Measurements from ENCODE around the gene C1orf105. TPM values are rescaled to one million over a fixed set of nuclear protein-coding genes. Genes with fewer than 3 reads are reported as not detected.
A peak's percentile ranks its signal among the peaks of the same experiment; 100 is the strongest.
"Not testable (repeated sequence)": the region's sequence is repeated elsewhere in the genome, so short reads cannot be mapped to it uniquely, and the experiment has no call there.

The C1orf105 gene
- polyA plus RNA-seq, 1 donor: 111 TPM

DNA sequence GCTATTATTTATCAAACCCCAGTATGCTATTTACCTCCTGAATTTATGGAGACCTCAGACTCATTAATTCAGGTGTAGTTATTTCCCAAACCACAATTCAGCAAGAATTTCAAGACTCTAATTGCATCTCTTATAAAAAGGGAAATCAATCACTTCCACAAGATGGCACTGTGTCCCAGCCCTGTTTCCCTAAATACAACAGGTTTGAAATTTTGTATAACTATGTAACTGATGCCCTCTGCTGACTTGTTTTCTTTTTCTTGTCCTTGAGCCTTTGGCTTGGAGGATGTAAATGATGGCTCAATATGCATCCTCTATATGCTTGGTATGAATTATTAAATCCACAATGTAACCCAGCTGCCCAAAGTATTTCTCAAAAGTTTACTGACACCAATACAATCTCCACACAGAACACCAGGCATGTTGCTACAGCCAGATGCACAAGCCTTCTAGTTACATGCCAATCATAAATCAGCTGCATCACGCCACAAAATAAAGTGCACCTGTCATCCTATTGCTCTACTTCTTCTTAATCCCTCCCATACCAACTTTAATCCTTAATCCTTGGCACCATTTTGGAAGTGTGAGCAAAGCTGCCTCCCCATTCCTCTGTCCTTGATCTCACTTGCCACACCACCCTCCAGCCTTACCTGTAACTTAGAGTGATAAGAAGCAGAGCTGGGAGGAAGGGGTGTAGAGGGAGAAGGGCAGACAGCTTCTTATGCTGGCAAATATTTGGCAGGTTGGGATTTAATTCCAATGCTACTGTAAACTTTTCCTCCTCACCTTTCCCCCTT, 9.0 kb downstream of the C1orf105 start:
- peak; percentile 74 for DNase-seq

DNA sequence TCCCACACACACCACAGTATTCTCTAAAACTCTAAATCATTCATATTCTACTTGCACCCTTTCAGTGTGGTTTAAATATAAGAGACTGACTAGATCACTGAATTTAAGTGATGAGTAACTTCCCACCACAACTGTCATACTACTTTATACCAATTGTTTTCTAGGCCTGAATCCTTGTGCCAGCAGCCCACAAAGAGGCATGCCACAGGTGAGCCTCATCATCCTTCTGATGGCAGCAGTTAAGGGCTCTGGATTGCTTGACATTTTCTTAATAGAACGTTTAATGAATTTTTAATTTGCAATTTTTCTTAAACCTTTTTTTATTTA, 9.6 kb downstream of the C1orf105 start:
- no peak for DNase-seq

DNA sequence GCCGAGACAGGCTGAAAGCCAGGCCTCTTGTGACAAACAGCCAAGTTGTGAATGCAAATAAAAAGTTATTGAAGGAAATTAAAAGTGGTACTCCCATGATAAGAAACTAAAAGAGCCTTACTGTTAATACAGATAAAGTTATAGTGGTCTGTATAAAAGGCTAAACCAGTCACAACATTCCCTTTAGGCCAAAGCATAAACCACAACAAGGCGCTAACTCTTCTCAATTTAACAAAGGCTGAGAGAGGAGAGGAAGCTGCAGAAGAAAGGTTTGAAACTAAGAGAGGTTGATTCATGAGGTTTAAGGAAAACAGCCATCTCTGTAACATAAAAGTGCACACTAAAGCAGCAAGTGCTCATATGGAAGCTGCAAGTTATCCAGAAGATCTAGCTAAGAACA, 10.7 kb downstream of the C1orf105 start:
- no peak for DNase-seq

DNA sequence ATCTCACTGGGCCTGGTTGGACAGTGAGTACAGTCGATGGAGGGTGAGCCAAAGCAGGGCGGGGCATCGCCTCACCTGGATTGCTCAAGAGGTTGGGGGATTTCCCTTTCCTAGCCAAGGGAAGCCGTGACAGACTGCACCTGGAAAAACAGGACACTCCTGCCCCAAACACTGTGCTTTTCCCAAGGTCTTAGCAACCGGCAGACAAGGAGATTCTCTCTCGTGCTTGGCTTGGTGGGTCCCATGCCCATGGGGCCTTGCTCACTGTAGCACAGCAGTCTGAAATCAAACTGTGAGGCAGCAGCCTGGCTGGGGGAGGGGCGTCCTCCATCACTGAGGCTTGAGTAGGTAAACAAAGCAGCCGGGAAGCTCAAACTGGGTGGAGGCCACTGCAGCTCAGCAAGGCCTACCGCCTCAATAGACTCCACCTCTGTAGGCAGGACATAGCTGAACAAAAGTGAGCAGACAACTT, 11.3 kb downstream of the C1orf105 start:
- no peak for DNase-seq

DNA sequence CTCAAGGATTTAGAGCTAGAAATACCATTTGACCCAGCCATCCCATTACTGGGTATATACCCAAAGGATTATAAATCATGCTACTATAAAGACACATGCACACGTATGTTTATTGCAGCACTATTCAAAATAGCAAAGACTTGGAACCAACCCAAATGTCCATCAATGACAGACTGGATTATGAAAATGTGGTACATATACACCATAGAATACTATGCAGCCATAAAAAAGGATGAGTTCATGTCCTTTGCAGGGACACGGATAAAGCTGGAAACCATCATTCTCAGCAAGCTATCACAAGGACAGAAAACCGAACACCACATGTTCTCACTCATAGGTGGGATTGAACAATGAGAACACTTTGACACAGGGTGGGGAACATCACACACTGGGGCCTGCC, 16.7 kb downstream of the C1orf105 start:
- not testable (repeated sequence) for DNase-seq

DNA sequence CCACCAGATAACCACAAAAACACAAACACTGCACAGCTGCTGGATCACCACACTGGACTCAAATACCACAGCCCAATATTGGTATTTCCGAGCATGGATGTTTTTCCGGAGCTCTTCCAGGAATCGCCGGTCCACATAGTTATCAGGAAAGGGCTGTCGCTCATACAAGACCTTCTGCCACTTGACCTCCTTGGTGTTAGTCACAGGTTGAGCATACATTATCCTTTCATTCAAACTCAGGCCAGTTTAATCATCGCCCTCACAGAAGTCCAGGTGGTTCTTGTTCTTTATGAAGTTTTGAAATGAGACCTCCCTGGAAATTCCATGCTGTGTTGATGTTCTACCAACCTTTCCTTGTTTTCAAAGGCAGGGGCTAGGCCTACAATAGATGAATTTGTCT, 21.9 kb downstream of the C1orf105 start:
- DNase-seq: no peak

DNA sequence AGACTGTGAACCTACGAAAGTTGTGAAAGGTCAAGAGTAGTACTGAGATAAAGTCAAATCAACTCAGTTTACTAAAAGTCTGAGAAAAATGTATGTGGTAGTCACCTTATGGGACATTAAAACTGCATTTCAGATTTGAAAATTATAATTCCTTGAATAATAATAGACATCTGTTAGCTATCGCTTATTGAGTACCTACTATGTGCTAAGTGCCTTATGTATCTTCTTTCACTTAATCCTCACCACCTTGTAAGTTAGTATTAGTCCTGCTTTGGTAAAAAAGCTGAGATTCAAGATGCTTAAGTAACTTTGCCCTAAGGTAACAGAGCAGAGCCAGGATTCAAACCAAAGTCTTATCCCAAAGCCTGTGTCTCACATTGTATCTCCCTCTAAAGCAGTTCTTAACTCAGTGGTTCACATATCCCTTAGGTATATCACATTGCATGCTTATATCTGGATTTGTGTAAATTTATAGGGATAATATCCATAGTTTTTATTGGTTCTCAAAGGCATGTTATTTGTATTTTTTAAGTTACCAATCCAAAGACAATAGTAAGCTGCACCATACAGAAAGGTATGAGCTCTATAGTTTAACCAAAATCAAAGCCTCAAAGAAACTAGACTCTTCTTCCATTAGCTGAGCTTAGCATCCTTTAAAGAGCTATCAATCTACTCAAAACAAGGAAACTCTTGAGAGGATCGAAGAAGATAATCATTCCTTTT, 22.5 kb downstream of the C1orf105 start:
- no peak for DNase-seq

DNA sequence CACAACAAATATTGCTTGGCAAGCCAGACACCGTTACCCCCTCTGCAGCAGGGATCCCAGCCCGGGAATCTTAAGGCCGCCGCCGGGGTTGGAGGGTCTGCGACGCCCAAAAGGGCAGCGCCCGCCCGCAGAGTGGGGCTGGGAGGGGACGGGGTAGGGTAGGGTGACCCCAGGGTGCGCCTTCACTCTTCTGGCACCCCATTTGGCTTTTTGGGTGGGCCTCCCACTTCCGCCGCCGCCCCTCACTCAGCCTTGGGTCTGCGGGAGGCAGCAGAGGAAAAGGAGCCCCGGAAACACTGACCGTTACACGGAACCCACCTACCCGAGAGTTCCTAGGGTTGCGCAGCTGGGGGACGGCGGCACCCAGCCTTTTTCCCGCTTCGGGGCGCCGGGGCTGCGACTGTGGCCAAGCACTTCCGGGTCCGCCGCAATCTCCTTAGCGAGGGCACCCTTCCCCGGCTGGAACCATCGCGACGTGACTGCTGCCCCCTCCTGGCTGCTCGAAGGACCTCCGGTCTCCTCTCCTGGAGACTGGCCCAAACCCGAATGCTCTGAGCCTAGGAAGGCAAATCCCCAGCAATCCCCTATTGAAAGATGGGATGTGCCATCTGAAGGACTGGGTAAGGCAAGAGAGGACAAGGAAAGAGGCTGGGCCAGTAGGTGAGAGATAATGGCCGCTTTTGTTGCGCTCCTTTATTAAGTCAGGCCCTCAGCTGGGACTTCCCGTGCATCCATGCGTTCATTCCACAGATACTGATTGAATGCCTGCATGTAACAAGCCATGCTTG, 23.4 kb downstream of the C1orf105 start, which contains the start of gene PIGC:
Gene PIGC (minus strand): TSS at position 404 of the 788 bp plus-strand sequence. CDS start 1,447 bp downstream, outside the sequence.
- DNase-seq: peak; percentile 90

DNA sequence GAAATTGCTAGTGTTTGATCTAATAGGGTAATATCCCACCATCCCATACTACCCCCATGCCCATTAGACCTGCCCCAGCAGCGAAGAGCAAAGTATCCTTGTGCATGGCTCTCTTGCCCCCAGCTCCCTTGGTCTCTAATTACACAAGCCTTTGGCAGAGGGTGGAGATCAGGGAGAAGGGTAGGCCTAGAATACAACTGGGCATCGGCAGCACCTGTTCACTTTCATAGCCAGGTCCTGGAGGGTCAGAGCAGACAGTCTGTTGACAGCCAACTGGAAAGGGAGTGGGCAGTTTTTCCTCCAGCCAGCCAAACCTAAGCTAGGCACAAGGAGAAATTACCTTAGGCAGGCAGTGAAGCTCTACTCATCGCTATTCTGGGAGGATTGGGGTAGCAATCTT, 26.1 kb downstream of the C1orf105 start:
- no peak for DNase-seq

DNA sequence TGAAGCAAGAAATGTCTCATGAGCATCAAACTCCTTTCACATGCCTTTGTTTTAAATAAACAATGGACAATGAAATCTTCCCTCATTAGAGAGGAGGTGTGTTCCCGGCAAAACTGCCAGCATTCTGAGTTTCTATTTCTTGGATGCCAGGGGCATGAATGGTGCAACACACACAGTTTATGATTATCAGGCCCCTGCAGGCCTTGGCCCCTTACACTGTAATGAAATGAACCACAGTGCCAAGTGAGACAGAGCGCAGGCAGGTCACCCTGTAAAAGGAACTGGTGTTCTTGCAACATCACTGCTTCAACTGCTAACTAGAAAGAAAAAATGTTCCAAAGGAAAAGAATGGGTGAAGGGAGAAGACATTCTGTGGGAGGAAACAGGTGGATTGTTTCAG, 27.2 kb downstream of the C1orf105 start:
- DNase-seq: no peak

DNA sequence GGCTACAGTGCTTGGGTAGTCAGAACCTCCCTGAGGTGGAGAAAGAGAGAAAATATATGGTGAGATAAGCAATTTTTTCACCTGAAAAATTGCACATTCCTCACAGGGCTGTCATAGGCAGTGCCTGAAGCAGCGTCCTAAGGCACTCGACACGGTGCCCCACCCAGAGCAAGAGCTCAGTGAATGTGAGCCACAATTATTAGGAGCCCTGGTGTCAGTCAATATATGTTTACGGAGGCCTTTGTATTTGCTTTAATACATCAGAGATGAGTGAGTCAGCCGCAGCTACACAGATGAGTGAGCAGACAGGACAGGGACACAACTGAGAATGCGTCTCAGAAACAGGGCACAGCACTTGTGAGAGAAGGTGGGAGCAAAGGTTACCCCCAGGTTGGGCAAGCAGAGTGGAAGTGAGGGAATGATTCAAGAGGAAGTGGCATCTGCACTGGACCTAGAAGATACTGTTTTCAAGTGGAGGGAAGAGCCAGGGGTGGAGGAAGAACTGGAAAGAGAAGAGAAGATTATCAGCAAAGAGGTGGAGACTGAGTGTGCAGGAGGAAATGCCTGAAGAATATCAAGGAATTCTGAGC, 28.6 kb downstream of the C1orf105 start:
- no peak for DNase-seq

DNA sequence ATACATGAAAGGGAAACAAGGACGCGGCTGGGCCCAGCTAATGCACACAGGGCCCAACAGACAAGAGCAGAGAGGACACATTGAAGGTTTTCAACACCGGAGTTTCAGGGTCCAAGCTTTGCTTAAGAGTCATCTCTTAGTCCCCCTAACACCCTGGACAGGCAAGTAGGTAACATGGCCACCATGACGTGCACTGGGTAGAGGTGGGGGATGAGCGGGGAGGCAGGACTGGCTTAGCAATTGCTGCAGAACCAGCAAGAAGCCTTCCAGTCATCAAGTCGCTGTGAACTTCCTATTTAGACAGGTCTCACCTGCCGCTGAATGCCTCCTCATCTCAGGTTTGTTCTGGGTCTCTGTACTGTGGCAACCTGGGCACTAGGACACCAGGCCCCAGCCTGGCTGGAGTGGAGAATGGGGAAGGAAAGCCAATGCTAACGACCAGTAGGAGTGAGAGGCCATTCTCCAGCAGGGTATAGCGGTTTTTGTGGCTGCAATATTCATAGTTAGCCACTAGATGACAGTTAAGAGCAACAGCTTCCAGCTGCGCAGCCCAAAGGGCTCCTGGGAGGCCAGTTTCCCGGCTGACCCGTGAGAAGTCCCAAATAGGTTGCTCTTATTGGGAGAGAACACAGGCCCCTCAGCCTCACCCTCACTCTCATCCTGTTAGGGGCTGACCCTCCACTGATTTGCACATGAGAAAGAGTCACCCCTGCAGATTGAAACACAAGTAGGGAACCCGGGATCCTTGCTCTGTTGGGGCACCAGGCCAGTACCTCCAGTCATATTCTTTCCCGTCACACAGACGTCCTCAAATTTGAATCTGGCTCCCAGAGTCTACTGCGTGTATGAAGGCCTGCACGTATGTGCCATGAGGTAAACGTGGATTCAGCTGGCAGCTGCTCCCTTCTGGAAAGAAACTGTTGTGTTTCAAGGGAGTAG, 29.4 kb downstream of the C1orf105 start:
- DNase-seq: peak; percentile 52

DNA sequence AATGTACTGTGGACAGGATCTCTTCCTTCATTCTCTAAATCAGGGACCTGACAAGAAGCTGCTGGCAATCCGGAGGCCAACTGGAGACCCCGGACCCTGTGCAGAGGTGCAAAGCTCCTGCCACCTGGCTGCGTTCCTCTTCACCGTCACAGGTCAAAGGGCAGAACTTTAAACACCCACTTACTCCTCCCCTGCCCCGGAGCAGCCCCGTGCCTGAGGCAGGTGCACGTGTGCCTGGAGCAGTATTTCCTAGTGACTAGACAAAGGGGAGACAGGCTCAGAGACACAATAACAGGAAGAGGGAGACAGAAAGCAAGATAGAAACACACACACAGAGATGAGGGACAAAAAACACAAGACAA, 30.0 kb downstream of the C1orf105 start:
- DNase-seq: no peak

DNA sequence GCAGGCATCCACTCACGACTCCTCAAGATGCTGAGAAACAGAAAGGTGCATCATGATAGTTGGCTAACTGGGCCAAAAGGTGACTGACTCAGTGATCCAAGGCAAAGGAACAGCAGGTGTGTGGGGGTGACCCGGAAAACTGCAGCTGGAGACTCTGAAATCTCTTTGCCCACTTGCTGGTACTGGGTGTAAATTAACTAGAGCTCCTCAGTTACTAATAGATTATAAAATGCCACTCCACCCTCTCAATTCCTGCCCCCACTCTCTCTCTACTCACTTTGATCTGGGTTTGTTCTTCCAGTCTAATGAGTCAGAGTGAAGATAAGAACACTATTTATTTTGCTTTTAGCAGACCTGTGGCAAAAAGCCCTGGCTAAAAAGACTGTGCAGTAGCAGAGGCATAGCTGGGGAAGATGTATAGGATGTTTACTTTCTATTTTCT, 30.5 kb downstream of the C1orf105 start:
- no peak for DNase-seq

DNA sequence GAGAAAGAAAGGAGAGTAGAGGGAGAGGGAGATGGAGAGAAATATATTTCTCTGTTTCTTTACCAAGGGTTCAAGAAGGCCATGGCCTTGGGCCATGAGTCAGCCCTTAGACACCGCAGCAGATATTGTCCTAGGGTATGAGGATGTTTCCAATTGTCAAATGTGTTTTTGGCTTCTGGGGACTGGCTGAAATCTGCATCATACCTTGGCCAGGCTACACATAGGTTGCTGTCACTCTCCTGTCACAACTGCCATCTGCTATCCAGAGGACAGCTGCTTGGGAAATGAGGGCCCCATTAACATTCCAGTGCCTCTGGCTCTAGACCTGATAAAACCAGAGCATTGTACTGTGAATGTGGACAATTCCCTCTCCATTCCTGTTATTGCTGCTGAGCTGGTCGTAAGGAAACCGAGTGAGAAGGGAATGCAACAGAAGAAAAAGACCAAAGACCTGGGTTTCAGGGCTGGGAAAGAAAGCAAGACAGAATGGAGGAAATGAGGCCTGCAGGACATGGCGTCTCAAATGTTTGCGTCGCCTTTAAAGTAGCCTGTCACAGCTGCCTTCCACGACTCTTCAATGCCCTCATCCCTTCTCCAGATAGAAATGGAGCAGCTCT, 32.2 kb downstream of the C1orf105 start:
- DNase-seq: no peak

DNA sequence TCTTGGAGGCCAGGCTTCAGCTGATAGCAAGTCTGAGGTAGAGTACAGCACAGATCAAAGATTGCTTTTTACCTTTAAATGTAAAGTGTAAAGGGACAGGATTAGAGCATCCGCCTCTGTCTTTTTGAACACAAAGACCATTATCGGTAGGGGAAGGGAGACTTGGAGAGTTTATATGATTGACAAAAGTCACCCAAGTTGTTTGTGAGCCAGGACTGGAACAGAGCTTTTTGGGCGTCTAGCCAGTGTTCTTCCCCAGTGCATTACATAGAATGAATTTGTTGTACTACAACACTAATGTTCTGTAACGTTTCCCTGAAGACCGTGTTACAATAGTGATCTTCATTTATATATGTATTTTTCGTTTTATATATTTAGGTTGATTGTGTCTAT, 32.7 kb downstream of the C1orf105 start:
- no peak for DNase-seq

DNA sequence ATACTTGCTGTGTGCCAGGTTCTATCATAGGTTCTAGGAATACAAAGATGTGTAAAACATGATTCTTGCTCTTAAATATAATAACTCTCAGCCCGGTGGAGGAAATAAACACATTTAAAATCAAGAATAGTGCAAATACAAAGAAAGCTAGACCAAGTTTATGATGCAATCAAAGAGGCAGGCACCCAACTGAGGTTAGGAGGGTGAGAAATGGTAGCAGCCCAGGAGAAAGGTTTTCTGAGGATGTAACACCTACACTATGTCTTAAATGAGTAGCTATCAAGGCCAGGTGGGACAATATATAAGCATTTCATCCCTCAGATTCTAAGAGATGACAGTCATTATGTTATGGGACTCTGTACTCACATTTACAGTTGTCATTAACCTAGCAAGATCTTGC, 33.1 kb downstream of the C1orf105 start:
- no peak for DNase-seq

DNA sequence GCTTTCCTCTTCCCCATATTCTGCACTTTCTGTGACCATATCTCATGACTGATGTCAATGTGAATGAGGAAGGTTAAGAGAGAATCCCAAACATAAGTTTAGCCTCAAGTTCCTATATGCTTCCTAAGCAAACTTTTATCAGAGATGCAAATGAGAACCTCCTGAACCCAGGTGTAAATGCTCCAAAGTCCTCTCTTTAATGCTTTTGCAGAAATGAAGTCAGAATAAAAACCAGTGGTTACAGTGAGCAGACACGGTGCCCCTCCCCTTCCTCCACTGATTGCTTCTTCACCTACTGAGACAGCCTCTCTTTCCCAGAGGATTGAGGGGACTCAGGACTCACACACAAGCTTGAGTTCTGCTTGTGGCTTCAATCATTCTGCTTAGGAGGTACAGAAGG, 35.0 kb downstream of the C1orf105 start:
- no peak for DNase-seq

DNA sequence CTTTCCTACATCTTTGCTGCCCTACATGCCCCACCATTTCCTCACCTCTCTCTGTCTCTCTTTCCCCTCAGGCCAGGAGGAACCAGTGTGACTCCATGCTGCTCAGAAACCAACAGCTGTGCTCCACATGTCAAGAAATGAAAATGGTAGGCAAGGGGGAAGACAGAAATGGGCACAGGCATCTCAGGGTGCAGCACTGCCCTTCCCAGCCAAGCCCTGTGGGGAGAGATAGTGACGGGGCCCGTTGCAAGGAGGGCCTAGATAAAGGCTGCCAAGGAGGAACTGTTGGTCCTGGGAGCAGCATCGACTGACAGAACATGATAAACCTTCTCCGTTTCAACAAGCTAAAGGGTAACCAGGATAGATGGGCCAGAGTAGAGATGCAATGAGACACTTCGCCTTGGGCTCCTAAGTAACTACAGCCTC, 35.9 kb downstream of the C1orf105 start:
- no peak for DNase-seq

DNA sequence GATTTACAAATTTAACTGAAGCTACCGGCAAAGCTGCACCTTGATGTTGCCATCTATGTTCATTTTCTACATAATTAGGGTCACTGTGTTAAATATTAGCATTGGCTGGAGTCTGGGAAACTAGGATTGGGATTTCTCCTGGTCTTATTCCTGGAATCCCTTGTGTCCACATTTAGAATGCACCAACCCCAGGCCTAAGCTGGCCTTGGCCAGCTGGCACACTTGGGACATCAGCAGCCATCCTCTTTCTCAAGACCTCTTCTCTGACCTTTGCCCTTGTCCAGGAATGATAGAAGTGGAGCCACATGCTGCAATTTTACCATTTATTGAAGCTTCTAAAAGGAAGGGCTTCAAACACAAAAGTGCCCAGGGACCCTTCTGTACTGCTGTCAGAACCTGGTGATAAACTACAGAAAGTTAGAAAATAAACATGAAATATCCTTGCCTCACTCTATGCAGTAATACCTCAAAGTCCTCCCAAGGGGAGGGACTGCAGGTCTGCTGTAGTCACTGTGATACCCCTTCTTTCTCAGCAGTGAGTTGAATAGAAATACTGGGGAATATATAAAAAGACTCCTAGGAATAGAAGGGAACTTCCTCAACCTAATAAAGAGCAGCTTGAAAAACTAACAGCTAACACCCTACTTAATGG, 37.1 kb downstream of the C1orf105 start:
- no peak for DNase-seq

DNA sequence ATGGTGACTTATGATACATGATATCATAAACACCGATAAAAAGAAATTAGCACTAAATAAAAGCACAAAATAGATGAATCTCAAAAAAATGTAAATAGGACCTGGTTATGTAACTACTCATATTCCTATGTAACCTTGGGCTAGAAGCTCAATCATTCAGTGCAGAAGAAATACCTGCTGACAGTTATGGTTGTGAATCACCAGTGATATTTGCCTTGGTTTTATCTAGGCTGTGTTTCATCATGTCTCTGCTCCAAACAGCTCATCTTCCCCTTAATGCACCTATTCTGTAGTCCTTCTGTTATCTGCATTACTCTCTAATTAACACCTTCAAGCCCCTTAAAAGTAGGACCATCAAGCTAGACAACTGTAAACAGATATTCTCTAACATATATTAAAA, 39.7 kb downstream of the C1orf105 start:
- DNase-seq: no peak

All from hindlimb muscle (tissue), 1 donor.